NB4 (cell line): ENCODE measurements around the gene ADAMTSL3.
"Not testable (repeated sequence)": the region's sequence is repeated elsewhere in the genome, so short reads cannot be mapped to it uniquely, and the experiment has no call there.

Experiments
- DNase-seq: peaks from one replicate; pipeline ENCODE4 v3.0.0; 2010; ENCODE audit warnings: low read depth
- H3K4me3 ChIP-seq: one replicate; pipeline ENCODE4 v1.5.1; 2011; ENCODE audit warnings: mild to moderate bottlenecking, low read depth, low read length, moderate library complexity
- MAX ChIP-seq: IDR thresholded peaks from 2 replicates; pipeline ENCODE4 v1.6.1; 2011; ENCODE audit warnings: low read depth, low read length
- MYC ChIP-seq: IDR thresholded peaks from 2 replicates; pipeline ENCODE4 v1.6.1; 2011; ENCODE audit warnings: low read depth, low read length
- POLR2A ChIP-seq: IDR thresholded peaks from 2 replicates; pipeline ENCODE4 v1.6.1; 2011; ENCODE audit warnings: mild to moderate bottlenecking; ENCODE audit not compliant: insufficient read length; ENCODE audit errors: extremely low read depth
- TF ChIP-seq, protein P1 (sequence below): IDR thresholded peaks from one replicate; pipeline ENCODE4 v1.5.1; 2012; ENCODE audit warnings: low read depth, low read length

The ADAMTSL3 gene

GRCh38 chr15:83697716-83698115 is 43.8 kb downstream of the ADAMTSL3 start:
- DNase-seq: no peak
- no peak for TF ChIP-seq POLR2A
- TF ChIP-seq, protein P1, sequence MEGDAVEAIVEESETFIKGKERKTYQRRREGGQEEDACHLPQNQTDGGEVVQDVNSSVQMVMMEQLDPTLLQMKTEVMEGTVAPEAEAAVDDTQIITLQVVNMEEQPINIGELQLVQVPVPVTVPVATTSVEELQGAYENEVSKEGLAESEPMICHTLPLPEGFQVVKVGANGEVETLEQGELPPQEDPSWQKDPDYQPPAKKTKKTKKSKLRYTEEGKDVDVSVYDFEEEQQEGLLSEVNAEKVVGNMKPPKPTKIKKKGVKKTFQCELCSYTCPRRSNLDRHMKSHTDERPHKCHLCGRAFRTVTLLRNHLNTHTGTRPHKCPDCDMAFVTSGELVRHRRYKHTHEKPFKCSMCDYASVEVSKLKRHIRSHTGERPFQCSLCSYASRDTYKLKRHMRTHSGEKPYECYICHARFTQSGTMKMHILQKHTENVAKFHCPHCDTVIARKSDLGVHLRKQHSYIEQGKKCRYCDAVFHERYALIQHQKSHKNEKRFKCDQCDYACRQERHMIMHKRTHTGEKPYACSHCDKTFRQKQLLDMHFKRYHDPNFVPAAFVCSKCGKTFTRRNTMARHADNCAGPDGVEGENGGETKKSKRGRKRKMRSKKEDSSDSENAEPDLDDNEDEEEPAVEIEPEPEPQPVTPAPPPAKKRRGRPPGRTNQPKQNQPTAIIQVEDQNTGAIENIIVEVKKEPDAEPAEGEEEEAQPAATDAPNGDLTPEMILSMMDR: no peak
- TF ChIP-seq MAX: no peak
- no peak for TF ChIP-seq MYC
- no peak overlapping the region for H3K4me3 ChIP-seq

DNA sequence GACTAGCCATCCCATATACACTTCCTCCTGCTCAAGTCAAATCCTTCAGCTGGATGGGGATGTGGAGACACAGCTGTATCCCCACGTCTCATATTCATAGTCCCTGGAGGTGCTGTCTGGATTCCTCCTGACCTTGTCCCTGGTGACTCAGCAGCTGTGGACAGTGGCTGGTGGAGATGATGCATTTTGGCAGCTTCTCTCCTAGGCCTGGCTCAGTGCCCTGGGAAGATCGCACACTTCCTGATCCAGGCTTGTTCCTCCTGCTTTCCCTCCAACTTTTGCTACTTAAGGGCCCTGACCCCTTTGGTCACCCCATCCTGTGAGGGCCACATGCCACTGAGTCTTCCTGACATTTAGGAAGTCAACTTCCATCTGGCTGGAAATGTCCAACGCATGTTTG is 44.4 kb downstream of the ADAMTSL3 start:
- DNase-seq: no peak
- TF ChIP-seq POLR2A (no peak), MYC (no peak), MAX (no peak)
- TF ChIP-seq, protein P1: no peak
- H3K4me3 ChIP-seq: no peak overlapping the region

DNA sequence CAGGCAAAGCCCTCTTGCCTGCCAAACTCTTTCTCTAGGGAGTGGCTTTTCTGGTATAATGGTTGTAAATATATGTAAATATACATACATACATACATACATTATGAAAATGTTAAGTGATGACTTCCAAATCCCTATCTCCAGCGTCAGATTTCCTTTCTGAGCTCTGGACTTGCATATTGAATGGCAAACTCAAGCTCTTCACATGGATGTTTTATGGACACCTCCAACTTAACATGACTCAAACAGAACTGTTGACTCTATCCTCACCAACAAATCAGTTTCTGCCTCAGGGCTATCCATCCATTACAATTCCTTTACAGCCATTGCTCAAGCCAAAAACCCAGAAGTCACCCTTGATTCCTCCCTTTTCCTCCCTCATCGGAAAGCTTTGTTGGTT is 45.1 kb downstream of the ADAMTSL3 start:
- no peak for TF ChIP-seq MYC
- TF ChIP-seq POLR2A: no peak
- TF ChIP-seq MAX: no peak
- TF ChIP-seq, protein P1: no peak
- H3K4me3 ChIP-seq: no peak overlapping the region
- no peak for DNase-seq

GRCh38 chr15:83700082-83700481 is 46.2 kb downstream of the ADAMTSL3 start:
- no peak overlapping the region for H3K4me3 ChIP-seq
- TF ChIP-seq POLR2A: no peak
- TF ChIP-seq, protein P1: no peak
- no peak for TF ChIP-seq MYC
- no peak for TF ChIP-seq MAX
- no peak for DNase-seq

DNA sequence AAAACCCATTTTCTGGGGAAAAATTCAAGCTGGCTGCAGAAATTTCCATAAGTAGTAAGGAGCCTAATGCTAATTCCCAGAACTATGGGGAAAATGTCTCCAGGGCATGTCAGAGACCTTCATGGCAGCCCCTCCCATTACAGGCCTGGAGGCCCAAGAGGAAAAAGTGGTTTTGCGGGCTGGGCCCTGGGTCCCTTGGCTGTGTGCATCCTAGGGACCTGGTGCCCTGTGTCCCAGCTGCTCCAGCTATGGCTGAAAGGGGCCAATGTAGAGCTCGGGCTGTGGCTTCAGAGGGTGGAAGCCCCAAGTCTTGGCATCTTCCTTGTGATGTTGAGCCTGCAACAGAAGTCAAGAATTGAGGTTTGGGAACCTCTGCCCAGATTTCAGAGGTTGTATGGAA is 48.4 kb downstream of the ADAMTSL3 start:
- H3K4me3 ChIP-seq, DNase-seq: not testable (repeated sequence)

DNA sequence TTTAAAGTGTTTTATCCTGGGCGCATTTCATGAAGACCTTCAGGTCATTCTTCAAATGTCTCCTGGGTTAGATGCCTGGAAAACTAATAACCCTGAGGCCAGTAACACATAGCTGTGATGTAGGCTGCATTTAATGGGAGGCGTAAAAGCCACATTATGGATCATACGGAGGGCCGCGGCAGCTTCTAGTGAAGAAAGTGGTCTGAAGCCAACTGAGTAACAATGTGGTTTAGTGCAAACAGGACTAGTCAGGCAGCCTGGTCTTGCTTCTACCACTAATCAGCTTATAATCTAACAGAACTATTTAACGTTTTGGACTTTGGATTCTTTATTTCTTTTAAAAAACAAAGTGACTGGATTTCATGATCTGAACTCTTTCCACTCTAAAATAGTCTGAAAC is 54.4 kb downstream of the ADAMTSL3 start:
- no peak overlapping the region for H3K4me3 ChIP-seq
- no peak for DNase-seq
- TF ChIP-seq, protein P1: no peak
- no peak for TF ChIP-seq POLR2A
- no peak for TF ChIP-seq MYC

DNA sequence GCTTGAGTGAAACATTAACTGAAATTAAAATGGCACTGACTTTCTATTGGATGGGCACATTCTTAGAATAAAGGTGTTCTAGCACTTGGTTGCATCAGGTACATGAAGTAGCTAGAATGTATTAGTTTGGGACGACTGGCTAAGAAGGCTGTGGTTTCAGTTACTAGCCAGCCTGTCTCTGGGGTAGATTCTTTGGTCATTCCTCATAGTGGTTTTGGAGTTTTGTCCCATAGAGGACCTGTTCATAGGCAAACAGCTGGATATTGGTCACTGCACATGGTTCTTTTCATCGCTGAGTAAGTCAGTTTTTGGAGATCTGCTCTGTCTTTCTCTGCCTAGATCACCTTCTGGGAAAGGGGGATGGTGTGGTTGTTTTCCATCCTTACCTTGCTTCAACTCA is 55.3 kb downstream of the ADAMTSL3 start:
- no peak for DNase-seq
- no peak for TF ChIP-seq POLR2A
- no peak for TF ChIP-seq MYC
- TF ChIP-seq MAX: no peak
- TF ChIP-seq, protein P1: no peak
- no peak overlapping the region for H3K4me3 ChIP-seq
